Mesendoderm (in vitro differentiated cells): ENCODE data around the gene DYSF.

Experiments used
- DNase-seq: peaks from one replicate; pipeline ENCODE4 v3.0.0; 2013
- H2AK5ac ChIP-seq: 2 replicates; pipeline ENCODE4 v1.6.1; 2013; ENCODE audit warnings: low read length, inconsistent platforms
- H2BK120ac ChIP-seq: 2 replicates; pipeline ENCODE4 v1.6.1; 2013; ENCODE audit warnings: low read depth, mild to moderate bottlenecking, low read length, moderate library complexity, mixed read lengths
- H2BK15ac ChIP-seq: replicated peaks from 2 replicates; pipeline ENCODE4 v1.6.1; 2013; ENCODE audit warnings: low read depth, mild to moderate bottlenecking, moderate library complexity
- H2BK5ac ChIP-seq: 2 replicates; pipeline ENCODE4 v1.6.1; 2013; ENCODE audit warnings: low read length, inconsistent platforms
- H3K18ac ChIP-seq: 2 replicates; pipeline ENCODE4 v1.6.1; 2013; ENCODE audit warnings: mild to moderate bottlenecking, low read length, mixed read lengths
- H3K23ac ChIP-seq: one replicate; pipeline ENCODE4 v1.6.1; 2013; ENCODE audit warnings: low read length
- H3K27ac ChIP-seq: 2 replicates; pipeline ENCODE4 v1.5.1; 2013; ENCODE audit warnings: low read depth, mild to moderate bottlenecking, inconsistent platforms, low read length, moderate library complexity
- H3K27me3 ChIP-seq: 2 replicates; pipeline ENCODE4 v1.6.1; 2013; ENCODE audit warnings: low read length, control low read depth, mild to moderate bottlenecking, inconsistent platforms; ENCODE audit not compliant: insufficient read depth, poor library complexity
- H3K36me3 ChIP-seq: 2 replicates; pipeline ENCODE4 v1.6.1; 2013; ENCODE audit warnings: low read length, inconsistent platforms; ENCODE audit not compliant: control insufficient read depth, insufficient read depth
- H3K4ac ChIP-seq: one replicate; pipeline ENCODE4 v1.6.1; 2013; ENCODE audit warnings: low read depth, mild to moderate bottlenecking, low read length, moderate library complexity
- H3K4me1 ChIP-seq: 2 replicates; pipeline ENCODE4 v1.6.1; 2013; ENCODE audit warnings: low read depth, low read length, inconsistent platforms; ENCODE audit not compliant: control insufficient read depth
- H3K4me2 ChIP-seq: 2 replicates; pipeline ENCODE4 v1.6.1; 2013; ENCODE audit warnings: low read length
- H3K4me3 ChIP-seq: 2 replicates; pipeline ENCODE4 v1.5.1; 2013; ENCODE audit warnings: mild to moderate bottlenecking, low read length
- H3K56ac ChIP-seq: one replicate; pipeline ENCODE4 v1.6.1; 2013; ENCODE audit warnings: low read length
- H3K79me1 ChIP-seq: 2 replicates; pipeline ENCODE4 v1.6.1; 2013; ENCODE audit warnings: low read length, inconsistent platforms
- H3K79me2 ChIP-seq: 2 replicates; pipeline ENCODE4 v1.6.1; 2013; ENCODE audit warnings: mild to moderate bottlenecking, low read length; ENCODE audit not compliant: control insufficient read depth, insufficient read depth
- H3K9ac ChIP-seq: 2 replicates; pipeline ENCODE4 v1.6.1; 2013; ENCODE audit warnings: low read length, inconsistent platforms
- H4K5ac ChIP-seq: one replicate; pipeline ENCODE4 v1.6.1; 2013; ENCODE audit warnings: low read length
- H4K8ac ChIP-seq: one replicate; pipeline ENCODE4 v1.6.1; 2013; ENCODE audit warnings: low read depth, mild to moderate bottlenecking, control low read depth, low read length, moderate library complexity
- WGBS: extraction: QIAGEN DNeasy Blood & Tissue Kit; methylation state at CpG from one replicate; pipeline ENCODE4 v1.1.7; 2013; ENCODE audit warnings: low lambda C conversion rate, missing lambda C conversion rate; ENCODE audit not compliant: insufficient coverage; ENCODE audit errors: extremely low coverage; 5-methylcytosine and 5-hydroxymethylcytosine counted together

The DYSF gene

DNA sequence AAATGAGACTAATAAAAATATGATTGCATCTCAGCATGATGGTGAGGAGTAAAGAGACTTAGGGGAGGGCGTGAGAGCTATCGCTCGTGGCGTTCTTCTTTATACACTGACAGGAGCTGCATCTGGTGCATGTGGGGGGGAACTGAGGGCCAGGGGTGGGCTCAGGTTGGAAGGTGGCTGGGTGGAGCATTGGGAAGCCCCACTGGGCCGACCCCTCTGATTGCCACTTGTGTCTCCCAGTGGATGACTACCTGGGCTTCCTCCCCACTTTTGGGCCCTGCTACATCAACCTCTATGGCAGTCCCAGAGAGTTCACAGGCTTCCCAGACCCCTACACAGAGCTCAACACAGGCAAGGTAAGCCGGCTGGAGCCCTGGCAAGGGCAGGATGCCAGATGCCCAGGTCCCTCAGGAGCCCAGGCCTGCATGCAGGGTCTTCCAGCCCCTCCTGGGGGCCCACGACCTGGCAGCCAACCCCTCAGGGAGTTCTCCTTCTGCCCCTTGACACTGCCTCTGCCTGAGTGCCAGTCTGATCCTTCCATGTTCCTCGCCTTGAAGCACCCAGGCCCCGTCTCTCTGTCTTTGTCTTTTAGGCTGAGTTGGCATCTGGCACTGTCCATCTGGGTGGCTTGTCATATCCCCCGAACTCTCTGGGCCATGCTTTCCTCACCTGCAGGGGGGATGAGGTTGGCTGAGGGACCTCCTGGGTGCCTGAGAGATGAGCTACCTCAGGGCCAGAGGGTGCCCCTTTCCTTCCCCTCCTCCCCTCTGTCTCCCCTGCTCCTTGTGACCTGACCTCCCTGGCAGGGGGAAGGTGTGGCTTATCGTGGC, 97.7 kb downstream of the DYSF start:
- Histone ChIP-seq H2BK15ac (no peak overlapping the region), H4K5ac (no peak overlapping the region), H3K56ac (no peak overlapping the region), H2BK5ac (no peak overlapping the region), H3K9ac (no peak overlapping the region), H4K8ac (no peak overlapping the region), H3K4me3 (no peak overlapping the region), H3K18ac (no peak overlapping the region), H3K79me2 (no peaks in the 10 kb centered on the region), H3K4ac (no peak overlapping the region), H2BK120ac (no peak overlapping the region), H3K27ac (no peak overlapping the region), H3K79me1 (no peaks in the 10 kb centered on the region), H3K4me2 (no peak overlapping the region), H3K23ac (no peak overlapping the region), H2AK5ac (no peak overlapping the region), H3K27me3 (no peaks in the 10 kb centered on the region), H3K36me3 (no peaks in the 10 kb centered on the region), H3K4me1 (no peaks in the 10 kb centered on the region)
- no peak for DNase-seq
- no CpG with 5 or more reads among the region's 11 CpGs for WGBS

DNA sequence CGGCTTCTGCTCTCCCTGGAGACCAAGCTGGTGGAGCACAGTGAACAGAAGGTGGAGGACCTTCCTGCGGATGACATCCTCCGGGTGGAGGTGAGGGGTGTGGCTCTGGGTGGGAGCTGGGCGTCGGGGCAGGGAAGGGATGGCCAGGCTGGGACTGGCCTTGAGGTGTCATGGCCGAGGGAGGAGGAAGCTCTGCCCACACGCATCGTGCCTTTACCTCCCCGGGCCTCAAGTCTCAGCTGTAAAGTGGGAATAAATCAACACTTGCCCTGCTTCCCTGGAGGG, 98.2 kb downstream of the DYSF start:
- Histone ChIP-seq H3K36me3 (no peaks in the 10 kb centered on the region), H4K8ac (no peak overlapping the region), H2BK5ac (no peak overlapping the region), H2AK5ac (no peak overlapping the region), H3K79me1 (no peaks in the 10 kb centered on the region), H3K79me2 (no peaks in the 10 kb centered on the region), H3K27ac (no peak overlapping the region), H2BK15ac (no peak overlapping the region), H3K18ac (no peak overlapping the region), H3K4me1 (no peaks in the 10 kb centered on the region), H3K4ac (no peak overlapping the region), H3K4me3 (no peak overlapping the region), H3K9ac (no peak overlapping the region), H3K27me3 (no peaks in the 10 kb centered on the region), H3K23ac (no peak overlapping the region), H2BK120ac (no peak overlapping the region), H3K56ac (no peak overlapping the region), H3K4me2 (no peak overlapping the region), H4K5ac (no peak overlapping the region)
- DNase-seq, result no peak
- no CpG with 5 or more reads among the region's 9 CpGs for WGBS

DNA sequence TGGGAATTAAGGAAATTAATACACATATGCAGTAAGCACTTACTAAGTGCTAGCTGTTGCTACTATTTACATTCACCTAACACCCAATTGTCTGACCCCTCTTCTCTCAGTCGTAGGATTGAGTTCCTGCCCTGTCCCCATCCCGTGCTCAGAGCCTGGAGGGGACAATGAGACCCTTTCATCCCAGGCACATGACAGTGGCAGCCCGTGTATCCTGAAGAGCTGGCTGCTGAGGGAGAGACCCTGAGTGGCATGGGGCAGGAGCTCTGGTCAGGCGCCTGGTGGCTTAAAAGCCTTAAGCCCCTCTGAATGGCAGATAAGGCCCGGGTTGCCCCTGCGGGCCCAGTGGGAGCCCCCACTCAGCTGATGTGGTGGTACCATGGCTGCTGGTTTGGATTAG, 99.0 kb downstream of the DYSF start:
- Histone ChIP-seq H3K79me2 (no peaks in the 10 kb centered on the region), H3K4me1 (no peaks in the 10 kb centered on the region), H2BK120ac (no peak overlapping the region), H2AK5ac (no peak overlapping the region), H3K36me3 (no peaks in the 10 kb centered on the region), H3K4me2 (no peak overlapping the region), H3K56ac (no peak overlapping the region), H3K79me1 (no peaks in the 10 kb centered on the region), H3K9ac (no peak overlapping the region), H4K5ac (no peak overlapping the region), H3K4me3 (no peak overlapping the region), H2BK5ac (no peak overlapping the region), H4K8ac (no peak overlapping the region), H3K27ac (no peak overlapping the region), H3K23ac (no peak overlapping the region), H3K27me3 (no peaks in the 10 kb centered on the region), H3K4ac (no peak overlapping the region), H3K18ac (no peak overlapping the region), H2BK15ac (no peak overlapping the region)
- WGBS, result no CpG with 5 or more reads among the region's 6 CpGs
- DNase-seq, result no peak

DNA sequence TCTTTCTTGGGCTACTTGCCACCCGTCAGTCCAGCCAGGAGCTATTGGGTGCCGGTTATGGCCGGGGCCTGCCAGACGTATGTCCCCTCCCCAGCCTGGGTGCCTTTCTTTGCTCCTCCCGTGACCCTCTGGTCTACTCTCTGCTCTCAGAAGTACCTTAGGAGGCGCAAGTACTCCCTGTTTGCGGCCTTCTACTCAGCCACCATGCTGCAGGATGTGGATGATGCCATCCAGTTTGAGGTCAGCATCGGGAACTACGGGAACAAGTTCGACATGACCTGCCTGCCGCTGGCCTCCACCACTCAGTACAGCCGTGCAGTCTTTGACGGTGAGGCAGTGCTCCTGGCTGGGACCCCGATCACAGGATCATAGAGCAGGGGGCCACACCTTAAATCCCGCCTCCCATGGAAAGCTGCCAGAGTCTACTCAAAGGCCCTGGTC, 99.5 kb downstream of the DYSF start:
- H3K9ac ChIP-seq, result no peak overlapping the region
- DNase-seq, result no peak
- no peaks in the 10 kb centered on the region for H3K79me2 ChIP-seq
- H2AK5ac ChIP-seq, result no peak overlapping the region
- H4K5ac ChIP-seq, result no peak overlapping the region
- H4K8ac ChIP-seq, result no peak overlapping the region
- H3K36me3 ChIP-seq, result no peaks in the 10 kb centered on the region
- no peak overlapping the region for H3K18ac ChIP-seq
- no peak overlapping the region for H3K4ac ChIP-seq
- H3K56ac ChIP-seq, result no peak overlapping the region
- H3K4me3 ChIP-seq, result no peak overlapping the region
- WGBS, result no CpG with 5 or more reads among the region's 15 CpGs
- no peaks in the 10 kb centered on the region for H3K79me1 ChIP-seq
- no peak overlapping the region for H2BK5ac ChIP-seq
- no peaks in the 10 kb centered on the region for H3K4me1 ChIP-seq
- no peak overlapping the region for H2BK15ac ChIP-seq
- H3K27ac ChIP-seq, result no peak overlapping the region
- H3K23ac ChIP-seq, result no peak overlapping the region
- H3K4me2 ChIP-seq, result no peak overlapping the region
- no peak overlapping the region for H2BK120ac ChIP-seq
- H3K27me3 ChIP-seq, result no peaks in the 10 kb centered on the region

DNA sequence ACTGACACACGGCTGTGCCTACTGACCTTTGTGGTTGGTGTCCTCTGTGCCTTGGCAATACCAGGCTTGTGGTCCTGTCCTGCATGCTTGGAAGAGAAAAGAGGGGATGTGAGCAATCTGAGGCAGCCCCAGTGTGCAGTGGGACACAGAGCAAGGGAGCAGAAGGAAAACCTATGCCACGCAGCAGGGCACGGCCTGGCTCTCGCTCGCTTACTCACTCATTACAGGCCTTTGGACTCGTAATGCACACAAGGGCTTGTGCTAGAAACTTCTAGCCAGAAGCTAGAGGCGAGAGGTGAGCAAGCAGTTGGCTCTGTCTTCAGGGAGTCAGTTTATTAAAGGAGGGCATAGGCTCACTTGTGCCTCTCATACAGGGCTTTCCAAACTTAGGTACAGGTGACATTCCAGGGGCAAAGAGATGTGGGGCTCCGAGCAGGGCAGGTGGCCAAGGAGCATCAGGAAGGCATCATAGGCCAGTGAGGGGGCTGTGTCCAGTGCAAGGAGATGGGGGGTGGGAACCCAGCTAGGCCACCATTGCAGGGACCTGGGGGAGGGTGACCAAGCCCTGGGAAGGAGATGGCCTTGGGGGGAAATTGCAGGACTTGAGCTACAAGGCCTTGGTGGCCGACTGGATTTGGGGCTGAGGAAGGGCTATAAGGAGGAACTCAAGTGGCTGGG, 100.8 kb downstream of the DYSF start:
- Histone ChIP-seq H3K27me3 (no peaks in the 10 kb centered on the region), H4K5ac (no peak overlapping the region), H4K8ac (no peak overlapping the region)

More for the DNA sequence above, 100.8 kb downstream of the DYSF start:
- no CpG with 5 or more reads among the region's 9 CpGs for WGBS
- Histone ChIP-seq H3K18ac (no peak overlapping the region), H3K79me1 (no peaks in the 10 kb centered on the region), H3K79me2 (no peaks in the 10 kb centered on the region), H2BK5ac (no peak overlapping the region), H3K36me3 (no peaks in the 10 kb centered on the region), H3K4me3 (no peak overlapping the region), H3K23ac (no peak overlapping the region), H2BK120ac (no peak overlapping the region), H3K4ac (no peak overlapping the region), H3K4me1 (peaks cover 3% of the 10 kb centered on the region), H2AK5ac (no peak overlapping the region), H3K56ac (no peak overlapping the region), H3K27ac (no peak overlapping the region), H2BK15ac (no peak overlapping the region), H3K4me2 (no peak overlapping the region), H3K9ac (no peak overlapping the region)
- DNase-seq, result no peak
